ENCODE results near the gene PRUNE2.

The PRUNE2 gene

DNA sequence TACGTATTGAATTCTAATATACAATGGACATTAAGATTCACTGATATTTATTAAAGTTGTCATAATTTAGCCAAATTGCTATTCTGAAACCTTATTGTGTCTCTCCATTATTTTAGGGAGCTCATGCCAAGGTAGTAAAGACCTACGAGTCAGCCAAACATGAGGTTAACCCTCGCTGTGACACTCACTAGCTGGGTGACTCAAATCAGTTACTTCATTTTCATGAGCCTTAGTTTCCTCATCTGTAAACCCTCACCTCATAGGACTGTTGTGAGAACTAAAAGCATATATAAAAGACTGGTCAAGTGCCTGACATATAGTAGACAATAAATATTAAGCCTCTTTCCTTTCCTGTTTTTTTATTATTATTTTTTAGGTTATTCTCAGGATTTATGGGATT lies 185.7 kb downstream of the PRUNE2 start:
- no peak for TF ChIP-seq SUZ12 (IDR thresholded peaks at IDR 0.05)
- TF ChIP-seq L3MBTL2 (conservative IDR thresholded peaks at IDR 0.05) = no peak
- TF ChIP-seq, protein P1, sequence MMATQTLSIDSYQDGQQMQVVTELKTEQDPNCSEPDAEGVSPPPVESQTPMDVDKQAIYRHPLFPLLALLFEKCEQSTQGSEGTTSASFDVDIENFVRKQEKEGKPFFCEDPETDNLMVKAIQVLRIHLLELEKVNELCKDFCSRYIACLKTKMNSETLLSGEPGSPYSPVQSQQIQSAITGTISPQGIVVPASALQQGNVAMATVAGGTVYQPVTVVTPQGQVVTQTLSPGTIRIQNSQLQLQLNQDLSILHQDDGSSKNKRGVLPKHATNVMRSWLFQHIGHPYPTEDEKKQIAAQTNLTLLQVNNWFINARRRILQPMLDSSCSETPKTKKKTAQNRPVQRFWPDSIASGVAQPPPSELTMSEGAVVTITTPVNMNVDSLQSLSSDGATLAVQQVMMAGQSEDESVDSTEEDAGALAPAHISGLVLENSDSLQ (IDR thresholded peaks at IDR 0.05) = no peak
- TF ChIP-seq FOXM1 (IDR thresholded peaks at IDR 0.05; ENCODE audit: borderline replicate concordance) = no peak
- TF ChIP-seq BHLHE40 (IDR thresholded peaks at IDR 0.05; ENCODE audit: borderline replicate concordance) = no peak
- TF ChIP-seq LEF1 (IDR thresholded peaks at IDR 0.05; ENCODE audit: borderline replicate concordance) = no peak
- TF ChIP-seq HDGF (IDR thresholded peaks at IDR 0.05; ENCODE audit: borderline replicate concordance) = no peak
- no peak for TF ChIP-seq FOXA1 (IDR thresholded peaks at IDR 0.05)
- no peak for TF ChIP-seq TARDBP (IDR thresholded peaks at IDR 0.05)
- no peak for TF ChIP-seq FOXK2 (IDR thresholded peaks at IDR 0.05)
- no peak for DNase-seq (ENCODE audit: extremely low spot score)
- ChIA-PET CTCF (no interaction called here), POLR2A (no interaction called here)

DNA sequence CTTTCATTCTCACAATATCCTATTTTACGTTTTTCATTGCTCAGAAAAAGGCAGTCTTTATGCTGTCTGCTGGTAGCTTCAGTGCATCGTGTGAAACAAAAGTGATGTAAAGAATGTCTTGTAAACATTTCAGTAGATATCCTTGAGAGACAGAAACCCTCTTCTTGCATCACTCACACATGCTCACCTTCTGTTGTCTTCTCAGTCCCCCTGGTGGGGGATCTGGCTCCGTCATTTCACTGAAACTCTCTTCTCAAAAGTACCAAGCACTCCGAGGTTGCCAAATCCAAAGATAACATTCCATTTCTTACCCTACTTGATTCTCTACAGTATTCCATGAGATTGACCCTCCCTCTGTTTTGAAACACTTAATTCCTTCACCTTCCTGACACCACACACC lies 187.7 kb downstream of the PRUNE2 start:
- CTCF ChIA-PET = no interaction called here

DNA sequence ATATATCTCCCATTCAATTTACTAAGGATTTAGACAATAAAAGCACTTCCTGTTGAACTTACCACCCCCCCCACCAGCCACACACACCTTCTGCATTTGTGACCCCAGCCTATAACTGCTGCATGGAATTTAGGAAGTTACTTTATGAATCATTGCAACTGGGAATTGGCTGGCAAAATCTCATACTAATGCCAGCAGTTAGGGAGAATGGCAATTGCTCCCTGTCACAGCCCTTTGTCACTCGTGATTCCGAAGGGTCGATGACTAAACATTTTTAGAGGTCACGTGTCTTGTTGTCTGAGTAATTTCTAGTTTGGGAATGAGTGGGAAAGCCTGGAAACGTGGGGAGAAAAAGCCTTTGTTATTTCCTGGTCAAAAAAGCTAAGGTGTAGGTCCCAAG lies 188.3 kb downstream of the PRUNE2 start:
- POLR2A ChIA-PET = no interaction called here
- DNase-seq (ENCODE audit: extremely low spot score) = no peak
- CTCF ChIA-PET = no interaction called here
- TF ChIP-seq ARNT (IDR thresholded peaks at IDR 0.05) = no peak
- no peak for TF ChIP-seq BHLHE40 (IDR thresholded peaks at IDR 0.05; ENCODE audit: borderline replicate concordance)
- no peak for TF ChIP-seq FOXK2 (IDR thresholded peaks at IDR 0.05)
- TF ChIP-seq, protein P1 (IDR thresholded peaks at IDR 0.05) = no peak
- TF ChIP-seq HDGF (IDR thresholded peaks at IDR 0.05; ENCODE audit: borderline replicate concordance) = no peak
- no peak for TF ChIP-seq NFRKB (IDR thresholded peaks at IDR 0.05)
- TF ChIP-seq SUZ12 (IDR thresholded peaks at IDR 0.05) = no peak
- TF ChIP-seq TARDBP (IDR thresholded peaks at IDR 0.05) = no peak
- TF ChIP-seq FOXM1 (IDR thresholded peaks at IDR 0.05; ENCODE audit: borderline replicate concordance) = no peak
- no peak for TF ChIP-seq ZNF384 (IDR thresholded peaks at IDR 0.05)
- TF ChIP-seq CTBP1 (IDR thresholded peaks at IDR 0.05; ENCODE audit: borderline replicate concordance) = no peak
- TF ChIP-seq FOXA1 (IDR thresholded peaks at IDR 0.05) = no peak
- no peak for TF ChIP-seq SP1 (IDR thresholded peaks at IDR 0.05)
- TF ChIP-seq ELF4 (IDR thresholded peaks at IDR 0.05) = no peak

More for the DNA sequence above, 187.7 kb downstream of the PRUNE2 start:
- TF ChIP-seq FOXA1 (IDR thresholded peaks at IDR 0.05) (no peak), NFRKB (IDR thresholded peaks at IDR 0.05) (no peak), FOXK2 (IDR thresholded peaks at IDR 0.05) (no peak), ELF4 (IDR thresholded peaks at IDR 0.05) (no peak), ARNT (IDR thresholded peaks at IDR 0.05) (no peak), FOXM1 (IDR thresholded peaks at IDR 0.05; ENCODE audit: borderline replicate concordance) (no peak), LEF1 (IDR thresholded peaks at IDR 0.05; ENCODE audit: borderline replicate concordance) (no peak), ZNF384 (IDR thresholded peaks at IDR 0.05) (no peak), HDGF (IDR thresholded peaks at IDR 0.05; ENCODE audit: borderline replicate concordance) (no peak), CTBP1 (IDR thresholded peaks at IDR 0.05; ENCODE audit: borderline replicate concordance) (no peak), L3MBTL2 (conservative IDR thresholded peaks at IDR 0.05) (no peak), BHLHE40 (IDR thresholded peaks at IDR 0.05; ENCODE audit: borderline replicate concordance) (no peak)
- POLR2A ChIA-PET = no interaction called here
- no peak for DNase-seq (ENCODE audit: extremely low spot score)

DNA sequence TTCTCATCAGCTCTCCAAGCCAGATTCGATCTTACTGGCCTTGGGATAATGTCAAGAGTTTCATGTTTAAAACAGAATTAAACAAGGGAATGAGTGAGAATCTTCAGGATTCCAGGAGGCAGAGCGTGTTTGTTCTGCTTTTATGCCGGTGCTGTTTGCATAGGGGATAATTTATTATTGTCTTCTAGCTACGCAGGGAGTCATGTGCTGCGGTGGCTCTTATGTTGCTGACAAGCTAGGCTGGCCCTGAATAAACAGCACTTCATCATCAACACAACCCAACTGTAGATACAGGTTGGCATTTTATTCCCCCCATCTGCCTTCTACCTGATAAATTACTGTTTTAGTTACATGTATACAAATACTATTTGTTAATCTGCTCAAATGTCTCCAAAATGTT lies 188.7 kb downstream of the PRUNE2 start:
- ChIA-PET POLR2A (no interaction called here), CTCF (interaction anchor here (0.6 kb wide), 1 partner anchor 56 kb away, joined by 3 read pairs; no protein-coding TSS in a partner anchor)
- no peak for DNase-seq (ENCODE audit: extremely low spot score)
- no peak for TF ChIP-seq HDGF (IDR thresholded peaks at IDR 0.05; ENCODE audit: borderline replicate concordance)
- TF ChIP-seq, protein P1 (IDR thresholded peaks at IDR 0.05) = peak; percentile 31; the same call in 1 of the 2 replicates

DNA sequence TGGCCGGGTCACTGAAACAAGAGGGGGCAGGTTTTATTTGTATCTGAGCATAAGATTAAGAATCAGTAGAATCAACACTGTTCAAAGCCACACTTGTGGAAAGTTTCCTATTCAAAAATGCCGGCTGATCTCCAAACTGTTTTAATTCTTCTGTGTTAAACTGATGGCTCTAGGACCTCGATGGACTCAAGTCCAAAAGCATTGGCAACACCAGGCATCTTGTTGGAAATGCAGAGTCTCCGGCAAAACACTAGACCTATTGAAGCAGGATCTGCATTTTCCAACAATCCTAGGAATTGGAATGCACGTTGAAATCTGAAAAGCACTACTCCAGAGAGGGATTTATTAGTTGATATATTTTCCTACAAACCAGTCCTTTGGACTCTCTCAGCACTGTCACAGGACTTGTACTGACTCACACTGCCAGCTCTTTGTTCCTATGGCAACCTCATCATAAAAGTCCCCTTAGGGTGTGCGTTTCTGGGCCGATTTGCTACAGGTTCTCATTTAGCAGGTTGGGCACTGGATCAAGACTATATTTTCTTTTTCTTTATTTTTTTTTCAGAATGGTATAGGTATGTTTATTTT lies 189.7 kb downstream of the PRUNE2 start:
- peak; percentile 25 for DNase-seq (ENCODE audit: extremely low spot score)
- POLR2A ChIA-PET = no interaction called here
- CTCF ChIA-PET = no interaction called here
- TF ChIP-seq LEF1 (IDR thresholded peaks at IDR 0.05; ENCODE audit: borderline replicate concordance) (no peak), ELF4 (IDR thresholded peaks at IDR 0.05) (no peak), TARDBP (IDR thresholded peaks at IDR 0.05) (no peak), ZNF384 (IDR thresholded peaks at IDR 0.05) (no peak), FOXM1 (IDR thresholded peaks at IDR 0.05; ENCODE audit: borderline replicate concordance) (no peak), ARNT (IDR thresholded peaks at IDR 0.05) (no peak), NFRKB (IDR thresholded peaks at IDR 0.05) (no peak), FOXA1 (IDR thresholded peaks at IDR 0.05) (no peak), FOXK2 (IDR thresholded peaks at IDR 0.05) (no peak), HDGF (IDR thresholded peaks at IDR 0.05; ENCODE audit: borderline replicate concordance) (no peak), BHLHE40 (IDR thresholded peaks at IDR 0.05; ENCODE audit: borderline replicate concordance) (no peak), SUZ12 (IDR thresholded peaks at IDR 0.05) (no peak), CTBP1 (IDR thresholded peaks at IDR 0.05; ENCODE audit: borderline replicate concordance) (no peak), L3MBTL2 (conservative IDR thresholded peaks at IDR 0.05) (no peak)
- TF ChIP-seq, protein P1 (IDR thresholded peaks at IDR 0.05) = no peak

DNA sequence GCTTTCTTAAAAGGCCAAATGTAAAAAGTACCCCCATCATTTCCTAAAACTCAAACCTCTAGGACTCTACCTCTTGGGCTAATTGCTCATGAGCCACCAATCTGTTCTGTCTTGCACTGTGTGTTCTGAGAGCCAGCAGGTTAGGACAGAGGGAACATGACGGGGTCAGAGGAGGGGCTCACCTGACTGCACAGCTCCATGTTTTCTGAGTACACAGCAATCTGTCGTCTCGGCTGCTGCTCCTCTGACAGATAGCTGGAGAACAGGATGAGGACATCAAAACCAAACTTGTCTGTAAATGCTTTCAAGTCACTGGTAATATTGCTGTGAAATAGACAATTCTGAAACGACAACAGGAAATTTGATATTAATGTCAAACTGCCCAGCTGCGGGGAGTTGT lies 192.5 kb downstream of the PRUNE2 start:
- ChIA-PET POLR2A (no interaction called here), CTCF (no interaction called here)
- TF ChIP-seq, protein P1 (IDR thresholded peaks at IDR 0.05) = no peak
- TF ChIP-seq FOXK2 (IDR thresholded peaks at IDR 0.05) (no peak), NFRKB (IDR thresholded peaks at IDR 0.05) (no peak), ARNT (IDR thresholded peaks at IDR 0.05) (no peak)

More for the DNA sequence above, 192.5 kb downstream of the PRUNE2 start:
- DNase-seq (ENCODE audit: extremely low spot score) = no peak

Data from HEK293T (cell line).